HCT116 (cell line): ENCODE measurements around the gene AVL9. TPM values are rescaled to one million over a fixed set of nuclear protein-coding genes. Genes with fewer than 3 reads are reported as not detected.

Source experiments
- ATAC-seq: fragments of 200-7000 bp; cut with Tn5 transposase; 2 replicates; pipeline ENCODE4 v1.9.1; 2020; ENCODE audit warnings: mild to moderate bottlenecking, moderate library complexity
- BruUV-seq: library from RNA; stranded (reverse); fragments of 400-500 nt; replicated peaks from 2 replicates; lab custom pipeline; 2021; lab: Mats Ljungman, UMichigan
- CTCF ChIA-PET: fragments of 300-600 bp; sonication (Branson Sonifier 250); formaldehyde crosslinking; loops from one replicate; lab custom pipeline; 2021; ENCODE audit warnings: antibody characterized with exemption; lab: Charles Lee
- POLR2A ChIA-PET: fragments of 300-600, 350-600 bp; sonication (Branson Sonifier 250); formaldehyde crosslinking; loops from one replicate; lab custom pipeline; 2021; ENCODE audit warnings: antibody characterized with exemption; lab: Charles Lee
- RAD21 ChIA-PET, 2 experiments: fragments of 300-600 bp; sonication (Branson Sonifier 250); formaldehyde crosslinking; loops; one replicate each; lab custom pipeline; 2023; ENCODE audit warnings: low total read pairs in 2 of 2; ENCODE audit not compliant: uncharacterized antibody in 2 of 2, unreplicated experiment in 2 of 2, low non-redundant PET in 1 of 2; lab: Charles Lee
- DNase-seq: peaks from one replicate; pipeline ENCODE4 v3.0.0-alpha.2; 2010; ENCODE audit warnings: low read depth, low spot score
- H2AFZ ChIP-seq: fragments of 200-600 bp; shearing (Covaris generic), sonication (generic); 2 replicates; pipeline ENCODE4 v1.6.1; 2017; ENCODE audit warnings: low read depth, mixed run types, mixed read lengths, antibody characterized with exemption, low read length; ENCODE audit not compliant: poor library complexity, severe bottlenecking
- H3K27ac ChIP-seq: 2 replicates; pipeline ENCODE4 v1.5.1; 2012; ENCODE audit warnings: low read depth, low read length
- H3K27me3 ChIP-seq: fragments of 200-600 bp; sonication (generic); 2 replicates; pipeline ENCODE4 v1.6.1; 2016; ENCODE audit warnings: mixed run types, low read length, mixed read lengths; ENCODE audit not compliant: insufficient read depth
- H3K36me3 ChIP-seq, 2 experiments: fragments of 200-500 bp in 1 of 2; fragments of 200-600 bp in 1 of 2; sonication (Bioruptor generic) in 1 of 2; sonication (generic) in 1 of 2; 2 replicates each; pipeline versions ENCODE4 v1.5.1 to v1.6.1; 2014 to 2016; ENCODE audit warnings: low read length in 2 of 2, inconsistent platforms in 1 of 2, mixed read lengths in 1 of 2, mixed run types in 1 of 2; ENCODE audit not compliant: insufficient read depth in 2 of 2, control insufficient read depth in 1 of 2
- H3K4me1 ChIP-seq, 2 experiments: fragments of 200-600 bp in 1 of 2; sonication (generic) in 1 of 2; 2 replicates each; pipeline versions ENCODE4 v1.5.1 to v1.6.1; 2012 to 2017; ENCODE audit warnings: low read length in 2 of 2, inconsistent platforms in 1 of 2, mild to moderate bottlenecking in 1 of 2, mixed read lengths in 1 of 2, mixed run types in 1 of 2, moderate library complexity in 1 of 2; ENCODE audit not compliant: insufficient read depth in 2 of 2, control insufficient read depth in 1 of 2
- H3K4me2 ChIP-seq: fragments of 200-600 bp; sonication (generic); 2 replicates; pipeline ENCODE4 v1.6.1; 2017; ENCODE audit warnings: mixed run types, low read length, mixed read lengths
- H3K4me3 ChIP-seq, 2 experiments: fragments of 200-600 bp in 1 of 2; sonication (generic) in 1 of 2; replicated peaks in 1 of 2; 2 replicates each; pipeline ENCODE4 v1.5.1; 2011 to 2016; ENCODE audit warnings: low read length in 2 of 2, control low read depth in 1 of 2, low read depth in 1 of 2, mild to moderate bottlenecking in 1 of 2, mixed read lengths in 1 of 2, mixed run types in 1 of 2
- H3K79me2 ChIP-seq: fragments of 200-600 bp; sonication (generic); 2 replicates; pipeline ENCODE4 v1.6.1; 2017; ENCODE audit warnings: mild to moderate bottlenecking, mixed run types, low read length, moderate library complexity, mixed read lengths; ENCODE audit not compliant: insufficient read depth
- H3K9ac ChIP-seq: fragments of 200-600 bp; sonication (generic); 2 replicates; pipeline ENCODE4 v1.6.1; 2016; ENCODE audit warnings: low read length, mixed read lengths
- H3K9me2 ChIP-seq: fragments of 200-600 bp; sonication (generic), shearing (Covaris generic); 2 replicates; pipeline ENCODE4 v1.6.1; 2017; ENCODE audit warnings: mixed run types, mild to moderate bottlenecking, moderate library complexity; ENCODE audit not compliant: insufficient read depth
- H3K9me3 ChIP-seq, 2 experiments: fragments of 200-500 bp in 1 of 2; fragments of 200-600 bp in 1 of 2; sonication (Bioruptor generic) in 1 of 2; sonication (generic) in 1 of 2; 2 replicates each; pipeline ENCODE4 v1.6.1; 2014 to 2017; ENCODE audit warnings: low read length in 2 of 2, mixed read lengths in 2 of 2, inconsistent platforms in 1 of 2, low read depth in 1 of 2, mild to moderate bottlenecking in 1 of 2, mixed run types in 1 of 2, moderate library complexity in 1 of 2; ENCODE audit not compliant: control insufficient read depth in 1 of 2, insufficient read depth in 1 of 2
- H4K20me1 ChIP-seq: fragments of 200-600 bp; sonication (generic), shearing (Covaris generic); 2 replicates; pipeline ENCODE4 v1.6.1; 2017; ENCODE audit warnings: mixed run types, mild to moderate bottlenecking, moderate library complexity; ENCODE audit not compliant: insufficient read depth
- CBX3 ChIP-seq: IDR thresholded peaks from 2 replicates; pipeline ENCODE4 v1.6.1; 2012; ENCODE audit warnings: low read depth
- EZH2 ChIP-seq: fragments of 200-600 bp; sonication (generic); IDR thresholded peaks from 2 replicates; pipeline ENCODE4 v1.6.1; 2017; ENCODE audit warnings: antibody characterized with exemption, mixed run types
- JUND ChIP-seq: IDR thresholded peaks from 2 replicates; pipeline ENCODE4 v1.6.1; 2012
- POLR2A ChIP-seq: IDR thresholded peaks from 2 replicates; pipeline ENCODE4 v1.7.0; 2011; ENCODE audit warnings: borderline replicate concordance; ENCODE audit not compliant: insufficient read depth, insufficient read length; ENCODE audit errors: extremely low read depth
- RAD21 ChIP-seq: IDR thresholded peaks from 2 replicates; pipeline ENCODE4 v1.6.1; 2012; ENCODE audit warnings: low read depth, mild to moderate bottlenecking
- SIN3A ChIP-seq: IDR thresholded peaks from 2 replicates; pipeline ENCODE4 v1.6.1; 2012; ENCODE audit warnings: low read depth
- SP1 ChIP-seq: IDR thresholded peaks from 2 replicates; pipeline ENCODE4 v1.6.1; 2012; ENCODE audit warnings: low read depth
- SRF ChIP-seq: IDR thresholded peaks from 2 replicates; pipeline ENCODE4 v1.6.1; 2012; ENCODE audit warnings: low read depth
- TCF7L2 ChIP-seq: IDR thresholded peaks from 2 replicates; pipeline ENCODE4 v1.7.0; 2011; ENCODE audit warnings: borderline replicate concordance, inconsistent platforms; ENCODE audit not compliant: insufficient read depth, insufficient read length; ENCODE audit errors: extremely low read depth
- intact Hi-C: fragments of 100-400 bp; cut with micrococcal nuclease; formaldehyde crosslinking; loops from 2 replicates; pipeline ENCODE4 v1.10.0; 2022
- total RNA-seq: library from RNA; stranded (reverse); gene quantifications from one replicate; pipeline ENCODE4 v1.2.1, GENCODE V29; 2021; ENCODE audit not compliant: unreplicated experiment
- TF ChIP-seq, protein P1 (sequence below): IDR thresholded peaks from 2 replicates; pipeline ENCODE4 v1.6.1; 2012
- TF ChIP-seq, protein P2 (sequence below): IDR thresholded peaks from 2 replicates; pipeline ENCODE4 v1.6.1; 2011; ENCODE audit warnings: mild to moderate bottlenecking, low read length, moderate library complexity; ENCODE audit not compliant: insufficient replicate concordance; ENCODE audit errors: extremely low read depth
- TF ChIP-seq, protein P3 (sequence below), 3 experiments: fragments of 200-600 bp in 1 of 3; sonication (generic) in 1 of 3; IDR thresholded peaks in 2 of 3; conservative IDR thresholded peaks in 1 of 3; 2 replicates each; pipeline ENCODE4 v1.5.1; 2012 to 2017; ENCODE audit warnings: low read depth in 2 of 3, low read length in 2 of 3, antibody characterized with exemption in 1 of 3, borderline replicate concordance in 1 of 3, control low read depth in 1 of 3, mild to moderate bottlenecking in 1 of 3, mixed read lengths in 1 of 3, mixed run types in 1 of 3, moderate library complexity in 1 of 3; ENCODE audit not compliant: insufficient read depth in 1 of 3

AVL9 gene
- total RNA-seq, 1 experiment from 2014 or later, result 89.0 TPM

DNA sequence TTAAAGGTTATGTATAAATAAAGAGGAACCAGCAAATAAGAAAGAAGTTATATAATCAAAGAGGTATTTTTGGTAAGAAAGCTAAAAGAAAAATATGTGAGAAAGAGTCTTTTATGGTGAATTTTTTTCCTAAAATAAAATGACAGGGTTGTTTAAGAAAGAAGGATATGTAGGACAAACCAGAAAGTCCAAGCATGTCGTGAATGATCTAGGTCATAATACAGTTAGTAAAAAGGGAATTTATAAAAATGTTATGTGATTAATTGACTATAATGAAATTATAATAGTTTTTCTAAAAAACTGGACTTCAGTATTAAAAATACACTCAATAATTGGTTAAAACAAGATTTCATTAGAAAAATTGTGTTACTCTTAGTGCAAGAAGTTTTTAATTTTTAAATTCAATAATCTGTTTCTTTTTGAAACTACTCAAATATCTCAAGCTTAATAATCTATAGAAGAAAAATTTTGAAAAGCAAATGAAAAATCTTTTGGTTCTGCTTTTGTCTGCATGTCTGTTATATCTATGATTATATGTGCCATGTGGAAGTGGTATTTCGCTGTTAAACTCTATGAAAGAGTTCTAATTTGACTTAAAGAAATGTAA is 23.3 kb downstream of the AVL9 start:
- no peak overlapping the region for H3K9ac ChIP-seq
- no peak overlapping the region for H3K4me2 ChIP-seq
- no TSS peak for BruUV-seq
- peaks cover 57% of the 10 kb centered on the region for H3K79me2 ChIP-seq
- peaks cover 16 to 18% of the 10 kb centered on the region in 2 experiments; a peak in 3 of 4 replicates for H3K9me3 ChIP-seq
- H3K9me2 ChIP-seq, result no peaks in the 10 kb centered on the region
- CTCF ChIA-PET, result no interaction called here
- intact Hi-C loops, result no loop called here
- DNase-seq (peak; percentile 74), ATAC-seq (no peak)
- no peak overlapping the region for H3K27ac ChIP-seq
- peaks cover 0 to 19% of the 10 kb centered on the region in 2 experiments; a peak in 1 of 4 replicates for H3K36me3 ChIP-seq
- H3K27me3 ChIP-seq, result no peaks in the 10 kb centered on the region
- H3K4me1 ChIP-seq, result no peaks in the 10 kb centered on the region
- TF ChIP-seq SIN3A (no peak), CBX3 (peak; percentile 67; the same call in 1 of the 2 replicates), JUND (no peak)
- no peak overlapping the region for H3K4me3 ChIP-seq
- RAD21 ChIA-PET, result no interaction called here
- H4K20me1 ChIP-seq, result no peaks in the 10 kb centered on the region
- POLR2A ChIA-PET, result no interaction called here
- no peak overlapping the region for H2AFZ ChIP-seq

DNA sequence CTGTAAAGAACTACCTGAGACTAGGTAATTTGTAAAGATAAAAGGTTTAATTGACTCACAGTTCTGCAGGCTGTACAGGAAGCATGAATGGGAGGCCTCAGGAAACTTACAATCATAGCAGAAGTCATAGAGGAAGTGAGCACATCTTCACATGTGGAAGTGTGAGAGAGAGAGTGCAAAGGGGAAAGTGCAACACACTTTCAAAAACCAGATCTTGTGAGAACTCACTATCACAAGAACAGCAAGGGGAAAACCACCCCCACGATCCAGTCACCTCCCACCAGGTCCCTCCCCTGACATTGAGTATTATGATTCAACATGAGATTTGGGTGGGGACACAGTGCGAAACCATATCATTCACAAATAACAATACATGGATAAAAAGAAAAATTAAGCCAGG is 24.5 kb downstream of the AVL9 start:
- peaks cover 16 to 18% of the 10 kb centered on the region in 2 experiments; a peak in 3 of 4 replicates for H3K9me3 ChIP-seq
- H3K27me3 ChIP-seq, result no peaks in the 10 kb centered on the region
- no peaks in the 10 kb centered on the region for H3K4me1 ChIP-seq
- DNase-seq (no peak), ATAC-seq (no peak)
- no peak overlapping the region for H3K4me2 ChIP-seq
- no peak overlapping the region for H2AFZ ChIP-seq
- no peak overlapping the region for H3K9ac ChIP-seq
- no peaks in the 10 kb centered on the region for H3K9me2 ChIP-seq
- peaks cover 0 to 19% of the 10 kb centered on the region in 2 experiments; a peak in 1 of 4 replicates for H3K36me3 ChIP-seq
- no TSS peak for BruUV-seq
- no peak overlapping the region for H3K4me3 ChIP-seq
- POLR2A ChIA-PET, result no interaction called here
- H3K27ac ChIP-seq, result no peak overlapping the region
- H3K79me2 ChIP-seq, result peaks cover 58% of the 10 kb centered on the region
- intact Hi-C loops, result no loop called here
- CTCF ChIA-PET, result no interaction called here
- no peaks in the 10 kb centered on the region for H4K20me1 ChIP-seq
- RAD21 ChIA-PET, result no interaction called here
- TF ChIP-seq SP1, result no peak
- TF ChIP-seq TCF7L2, result no peak
- TF ChIP-seq, protein P1, sequence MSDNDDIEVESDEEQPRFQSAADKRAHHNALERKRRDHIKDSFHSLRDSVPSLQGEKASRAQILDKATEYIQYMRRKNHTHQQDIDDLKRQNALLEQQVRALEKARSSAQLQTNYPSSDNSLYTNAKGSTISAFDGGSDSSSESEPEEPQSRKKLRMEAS, result no peak
- TF ChIP-seq EZH2, result no peak
- TF ChIP-seq POLR2A, result no peak
- TF ChIP-seq RAD21, result no peak
- TF ChIP-seq, protein P2, sequence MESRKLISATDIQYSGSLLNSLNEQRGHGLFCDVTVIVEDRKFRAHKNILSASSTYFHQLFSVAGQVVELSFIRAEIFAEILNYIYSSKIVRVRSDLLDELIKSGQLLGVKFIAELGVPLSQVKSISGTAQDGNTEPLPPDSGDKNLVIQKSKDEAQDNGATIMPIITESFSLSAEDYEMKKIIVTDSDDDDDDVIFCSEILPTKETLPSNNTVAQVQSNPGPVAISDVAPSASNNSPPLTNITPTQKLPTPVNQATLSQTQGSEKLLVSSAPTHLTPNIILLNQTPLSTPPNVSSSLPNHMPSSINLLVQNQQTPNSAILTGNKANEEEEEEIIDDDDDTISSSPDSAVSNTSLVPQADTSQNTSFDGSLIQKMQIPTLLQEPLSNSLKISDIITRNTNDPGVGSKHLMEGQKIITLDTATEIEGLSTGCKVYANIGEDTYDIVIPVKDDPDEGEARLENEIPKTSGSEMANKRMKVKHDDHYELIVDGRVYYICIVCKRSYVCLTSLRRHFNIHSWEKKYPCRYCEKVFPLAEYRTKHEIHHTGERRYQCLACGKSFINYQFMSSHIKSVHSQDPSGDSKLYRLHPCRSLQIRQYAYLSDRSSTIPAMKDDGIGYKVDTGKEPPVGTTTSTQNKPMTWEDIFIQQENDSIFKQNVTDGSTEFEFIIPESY, result no peak
- TF ChIP-seq, protein P3, sequence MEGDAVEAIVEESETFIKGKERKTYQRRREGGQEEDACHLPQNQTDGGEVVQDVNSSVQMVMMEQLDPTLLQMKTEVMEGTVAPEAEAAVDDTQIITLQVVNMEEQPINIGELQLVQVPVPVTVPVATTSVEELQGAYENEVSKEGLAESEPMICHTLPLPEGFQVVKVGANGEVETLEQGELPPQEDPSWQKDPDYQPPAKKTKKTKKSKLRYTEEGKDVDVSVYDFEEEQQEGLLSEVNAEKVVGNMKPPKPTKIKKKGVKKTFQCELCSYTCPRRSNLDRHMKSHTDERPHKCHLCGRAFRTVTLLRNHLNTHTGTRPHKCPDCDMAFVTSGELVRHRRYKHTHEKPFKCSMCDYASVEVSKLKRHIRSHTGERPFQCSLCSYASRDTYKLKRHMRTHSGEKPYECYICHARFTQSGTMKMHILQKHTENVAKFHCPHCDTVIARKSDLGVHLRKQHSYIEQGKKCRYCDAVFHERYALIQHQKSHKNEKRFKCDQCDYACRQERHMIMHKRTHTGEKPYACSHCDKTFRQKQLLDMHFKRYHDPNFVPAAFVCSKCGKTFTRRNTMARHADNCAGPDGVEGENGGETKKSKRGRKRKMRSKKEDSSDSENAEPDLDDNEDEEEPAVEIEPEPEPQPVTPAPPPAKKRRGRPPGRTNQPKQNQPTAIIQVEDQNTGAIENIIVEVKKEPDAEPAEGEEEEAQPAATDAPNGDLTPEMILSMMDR (IDR thresholded peaks at IDR 0.05 in 2 of 3, conservative IDR thresholded peaks at IDR 0.05 in 1 of 3; ENCODE audit: borderline replicate concordance in 1 of 3, insufficient read depth in 1 of 3, low read depth in 2 of 3, low read length in 2 of 3), result no peak
- no peak for TF ChIP-seq SRF
